CD14-positive monocyte (primary cell): ENCODE results near the gene CORO1A. TPM values are rescaled to one million over a fixed set of nuclear protein-coding genes. Genes with fewer than 3 reads are reported as not detected.
A peak's percentile ranks its signal among the peaks of the same experiment; 100 is the strongest.

ENCODE experiments used
- DNase-seq, 3 donors: peaks; one replicate each; pipeline ENCODE4 v3.0.0-alpha.2; 2011 to 2022
- H2AFZ ChIP-seq: 2 replicates; pipeline ENCODE4 v1.6.0; 2012; ENCODE audit warnings: mild to moderate bottlenecking, low read depth, low read length, inconsistent platforms; ENCODE audit not compliant: insufficient read depth, poor library complexity, severe bottlenecking
- H3K27ac ChIP-seq, 2 donors: 1 replicate in 1 of 2; 2 replicates in 1 of 2; pipeline ENCODE4 v1.5.1; 2012 to 2013; ENCODE audit warnings: low read length in 2 of 2, control low read depth in 1 of 2, inconsistent platforms in 1 of 2, low read depth in 1 of 2, mild to moderate bottlenecking in 1 of 2
- H3K27me3 ChIP-seq, 2 donors: one replicate each; pipeline versions ENCODE4 v1.6.0 to v1.6.1; 2011 to 2013; ENCODE audit warnings: low read length in 2 of 2; ENCODE audit not compliant: control insufficient read depth in 2 of 2, insufficient read depth in 2 of 2
- H3K36me3 ChIP-seq, 2 donors: replicated peaks in 1 of 2; 1 replicate in 1 of 2; 2 replicates in 1 of 2; pipeline versions ENCODE4 v1.5.1 to v1.6.1; 2012 to 2013; ENCODE audit warnings: low read length in 2 of 2, control low read depth in 1 of 2, inconsistent platforms in 1 of 2, mild to moderate bottlenecking in 1 of 2; ENCODE audit not compliant: insufficient read depth in 2 of 2, control insufficient read depth in 1 of 2
- H3K4me1 ChIP-seq, 2 donors: 1 replicate in 1 of 2; 2 replicates in 1 of 2; pipeline versions ENCODE4 v1.5.1 to v1.6.1; 2012 to 2013; ENCODE audit warnings: low read length in 2 of 2, control low read depth in 1 of 2, inconsistent platforms in 1 of 2, mild to moderate bottlenecking in 1 of 2, moderate library complexity in 1 of 2; ENCODE audit not compliant: insufficient read depth in 2 of 2, control insufficient read depth in 1 of 2
- H3K4me2 ChIP-seq: replicated peaks from 2 replicates; pipeline ENCODE3; 2012; ENCODE audit warnings: low read length, moderate library complexity, mild to moderate bottlenecking; ENCODE audit not compliant: poor library complexity, severe bottlenecking; ENCODE audit errors: extremely low read depth
- H3K4me3 ChIP-seq, 3 experiments: fragments of 200-600 bp in 1 of 3; sonication (generic) in 1 of 3; replicated peaks in 1 of 3; 1 replicate in 2 of 3; 2 replicates in 1 of 3; pipeline ENCODE4 v1.5.1; 2011 to 2013; ENCODE audit warnings: low read length in 3 of 3, mild to moderate bottlenecking in 3 of 3, control low read depth in 2 of 3, low read depth in 2 of 3, inconsistent platforms in 1 of 3, moderate library complexity in 1 of 3
- H3K79me2 ChIP-seq: 2 replicates; pipeline ENCODE4 v1.6.0; 2012; ENCODE audit warnings: mild to moderate bottlenecking, control low read depth, inconsistent platforms, low read length, moderate library complexity; ENCODE audit not compliant: insufficient read depth
- H3K9ac ChIP-seq: 2 replicates; pipeline ENCODE4 v1.6.0; 2017; ENCODE audit warnings: low read length, mild to moderate bottlenecking; ENCODE audit not compliant: insufficient read depth, poor library complexity, severe bottlenecking
- H3K9me3 ChIP-seq, 2 donors: replicated peaks in 1 of 2; 1 replicate in 1 of 2; 2 replicates in 1 of 2; pipeline versions ENCODE4 v1.5.1 to v1.6.1; 2012 to 2013; ENCODE audit warnings: low read length in 2 of 2, control low read depth in 1 of 2; ENCODE audit not compliant: control insufficient read depth in 1 of 2, insufficient read depth in 1 of 2
- H4K20me1 ChIP-seq: 2 replicates; pipeline ENCODE4 v1.6.0; 2012; ENCODE audit warnings: mild to moderate bottlenecking, low read length, control low read depth, moderate library complexity; ENCODE audit not compliant: insufficient read depth
- H3K27ac Mint-ChIP-seq, 7 donors: one replicate each; pipeline ENCODE4 v1.8.0; 2020; ENCODE audit warnings: mild to moderate bottlenecking in 7 of 7, mixed read lengths in 7 of 7, moderate library complexity in 6 of 7, inconsistent platforms in 2 of 7
- H3K27me3 Mint-ChIP-seq, 3 donors: one replicate each; pipeline ENCODE4 v1.8.0; 2021 to 2022; ENCODE audit warnings: low read depth in 3 of 3, mild to moderate bottlenecking in 3 of 3, mixed read lengths in 3 of 3, moderate library complexity in 3 of 3, inconsistent platforms in 1 of 3
- H3K36me3 Mint-ChIP-seq, 2 donors: one replicate each; pipeline ENCODE4 v1.8.0; 2020; ENCODE audit warnings: mixed read lengths in 2 of 2, inconsistent platforms in 1 of 2, mild to moderate bottlenecking in 1 of 2
- H3K4me1 Mint-ChIP-seq: one replicate; pipeline ENCODE4 v1.8.0; 2020; ENCODE audit warnings: mild to moderate bottlenecking, mixed read lengths
- H3K4me3 Mint-ChIP-seq, 2 donors: one replicate each; pipeline ENCODE4 v1.8.0; 2020; ENCODE audit warnings: mild to moderate bottlenecking in 2 of 2, mixed read lengths in 2 of 2, moderate library complexity in 1 of 2
- H3K9me3 Mint-ChIP-seq, 7 donors: one replicate each; pipeline ENCODE4 v1.8.0; 2020 to 2022; ENCODE audit warnings: mixed read lengths in 7 of 7, mild to moderate bottlenecking in 6 of 7, moderate library complexity in 6 of 7, inconsistent platforms in 2 of 7
- CTCF ChIP-seq: fragments of 200-600 bp; IDR thresholded peaks from one replicate; pipeline ENCODE4 v1.8.0; 2022; ENCODE audit warnings: antibody characterized with exemption, mild to moderate bottlenecking
- WGBS: methylation state at CpG from one replicate; pipeline ENCODE4 v1.1.5; 2013; ENCODE audit warnings: missing lambda C conversion rate; ENCODE audit not compliant: insufficient coverage; 5-methylcytosine and 5-hydroxymethylcytosine counted together
- intact Hi-C, 2 donors: fragments of 100-400 bp; cut with micrococcal nuclease; formaldehyde crosslinking; loops; one replicate each; pipeline versions ENCODE4 v1.15.0 to v1.15.1; 2023
- polyA plus RNA-seq, 3 donors: library from polyadenylated mRNA; depleted of rRNA in 1 of 3; unstranded in 2 of 3; stranded (reverse) in 1 of 3; fragments of 300-500 nt in 2 of 3; fragments of >200 nt in 1 of 3; fragmentation: Illumina TruSeq in 2 of 3; gene quantifications; 1 replicate in 2 of 3; 2 replicates in 1 of 3; pipeline ENCODE4 v1.2.3, GENCODE V29; 2012 to 2021

Gene CORO1A
- polyA plus RNA-seq, 3 donors = 1,314 to 1,363 (median 1,346) TPM

GRCh38 chr16:30179195-30179594, 4.2 kb upstream of the CORO1A start:
- Mint-ChIP-seq H3K4me1 (peaks cover 23% of the 10 kb centered on the region), H3K27me3 (peaks cover 0 to 5% (median 4%) of the 10 kb centered on the region in 3 donors), H3K4me3 (no peak overlapping the region), H3K9me3 (no peaks in the 10 kb centered on the region), H3K27ac (no peak overlapping the region), H3K36me3 (no peaks in the 10 kb centered on the region)
- no peak for TF ChIP-seq CTCF
- no peaks in the 10 kb centered on the region for H3K27me3 ChIP-seq
- no CpG with 5 or more reads among the region's 4 CpGs for WGBS
- peaks cover 23 to 26% of the 10 kb centered on the region in 2 donors for H3K4me1 ChIP-seq
- DNase-seq = no peak
- no peak overlapping the region for H3K4me3 ChIP-seq
- peaks cover 17% of the 10 kb centered on the region for H3K79me2 ChIP-seq
- no peak overlapping the region for H3K9ac ChIP-seq
- H3K27ac ChIP-seq = no peak overlapping the region
- H2AFZ ChIP-seq = no peak overlapping the region
- H3K36me3 ChIP-seq = no peaks in the 10 kb centered on the region
- no peaks in the 10 kb centered on the region for H3K9me3 ChIP-seq
- no peak overlapping the region for H3K4me2 ChIP-seq
- H4K20me1 ChIP-seq = peaks cover 5% of the 10 kb centered on the region
- intact Hi-C loops = no loop called here

DNA sequence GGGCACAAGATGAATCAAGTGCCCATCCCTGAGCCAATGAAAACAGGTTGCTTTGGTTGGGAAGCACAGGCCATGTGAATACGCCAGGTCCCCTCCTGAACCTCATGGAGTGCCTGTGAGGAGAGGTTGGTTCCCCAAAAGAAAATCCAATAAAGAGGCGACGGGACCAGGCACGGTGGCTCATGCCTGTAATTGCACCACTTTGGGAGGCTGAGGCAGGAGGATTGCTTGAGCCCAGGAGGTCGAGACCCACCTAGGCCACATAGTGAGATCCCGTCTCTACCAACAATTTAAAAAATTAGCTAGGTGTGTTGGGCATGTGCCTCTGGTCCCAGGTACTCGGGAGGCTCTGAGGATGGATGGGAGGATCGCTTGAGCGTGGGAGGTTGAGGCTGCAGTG, 3.5 kb upstream of the CORO1A start:
- H3K4me2 ChIP-seq = no peak overlapping the region
- Mint-ChIP-seq H3K9me3 (no peaks in the 10 kb centered on the region), H3K27ac (no peak overlapping the region), H3K4me3 (peak overlapping the region in 1 of 2 donors; percentile 43), H3K36me3 (peaks cover 2 to 7% of the 10 kb centered on the region in 2 donors), H3K4me1 (peaks cover 27% of the 10 kb centered on the region), H3K27me3 (peaks cover 0 to 5% (median 4%) of the 10 kb centered on the region in 3 donors)
- H3K9ac ChIP-seq = no peak overlapping the region
- peaks cover 0 to under 1% of the 10 kb centered on the region in 2 donors for H3K36me3 ChIP-seq
- 96% methylated on average over 7 of the region's 9 CpGs for WGBS
- peaks cover 24% of the 10 kb centered on the region for H3K79me2 ChIP-seq
- H3K4me1 ChIP-seq = peaks cover 27 to 28% of the 10 kb centered on the region in 2 donors
- no peak overlapping the region for H3K4me3 ChIP-seq
- no peak for DNase-seq
- H4K20me1 ChIP-seq = peaks cover 11% of the 10 kb centered on the region
- no peaks in the 10 kb centered on the region for H3K9me3 ChIP-seq
- intact Hi-C loops = no loop called here
- no peak overlapping the region for H2AFZ ChIP-seq
- no peaks in the 10 kb centered on the region for H3K27me3 ChIP-seq
- TF ChIP-seq CTCF = no peak
- H3K27ac ChIP-seq = no peak overlapping the region
